Rectal smooth muscle tissue (tissue), 1 donor: Measurements from ENCODE around the gene DTNA.

Experiments used
- H3K27ac ChIP-seq: one replicate; pipeline ENCODE4 v1.7.0; 2013; ENCODE audit warnings: low read depth, low read length, inconsistent platforms
- H3K27me3 ChIP-seq: one replicate; pipeline ENCODE4 v1.7.0; 2013; ENCODE audit warnings: low read length; ENCODE audit not compliant: control insufficient read depth, insufficient read depth
- H3K36me3 ChIP-seq: one replicate; pipeline ENCODE4 v1.7.0; 2013; ENCODE audit warnings: low read length; ENCODE audit not compliant: control insufficient read depth, insufficient read depth
- H3K4me1 ChIP-seq: one replicate; pipeline ENCODE4 v1.7.0; 2013; ENCODE audit warnings: low read length; ENCODE audit not compliant: control insufficient read depth, insufficient read depth
- H3K4me3 ChIP-seq: one replicate; pipeline ENCODE4 v1.7.0; 2013; ENCODE audit warnings: low read length
- H3K9ac ChIP-seq: one replicate; pipeline ENCODE4 v1.7.0; 2013; ENCODE audit warnings: low read length

The DTNA gene

GRCh38 chr18:34857320-34857719 lies 147.2 kb downstream of the DTNA start:
- H3K27ac ChIP-seq = no peak overlapping the region
- no peak overlapping the region for H3K4me3 ChIP-seq
- no peaks in the 10 kb centered on the region for H3K27me3 ChIP-seq
- H3K36me3 ChIP-seq = no peaks in the 10 kb centered on the region
- no peak overlapping the region for H3K9ac ChIP-seq
- no peaks in the 10 kb centered on the region for H3K4me1 ChIP-seq

GRCh38 chr18:34858188-34858587 lies 148.1 kb downstream of the DTNA start:
- no peaks in the 10 kb centered on the region for H3K4me1 ChIP-seq
- no peak overlapping the region for H3K27ac ChIP-seq
- no peaks in the 10 kb centered on the region for H3K27me3 ChIP-seq
- no peak overlapping the region for H3K4me3 ChIP-seq
- no peak overlapping the region for H3K9ac ChIP-seq
- H3K36me3 ChIP-seq = no peaks in the 10 kb centered on the region

- Histone ChIP-seq H3K4me1 (no peaks in the 10 kb centered on the region), H3K9ac (no peak overlapping the region), H3K27ac (no peak overlapping the region), H3K27me3 (no peaks in the 10 kb centered on the region), H3K36me3 (no peaks in the 10 kb centered on the region), H3K4me3 (no peak overlapping the region)
Measured at GRCh38 chr18:34859496-34859895, 149.4 kb downstream of the DTNA start.

- Histone ChIP-seq H3K36me3 (no peaks in the 10 kb centered on the region), H3K4me1 (no peaks in the 10 kb centered on the region), H3K27ac (no peak overlapping the region), H3K9ac (no peak overlapping the region), H3K4me3 (no peak overlapping the region), H3K27me3 (no peaks in the 10 kb centered on the region)
Measured at GRCh38 chr18:34862561-34862960, 152.5 kb downstream of the DTNA start.

- no peak overlapping the region for H3K9ac ChIP-seq
- H3K36me3 ChIP-seq = no peaks in the 10 kb centered on the region
- no peaks in the 10 kb centered on the region for H3K27me3 ChIP-seq
- H3K4me1 ChIP-seq = no peaks in the 10 kb centered on the region
- no peak overlapping the region for H3K27ac ChIP-seq
- H3K4me3 ChIP-seq = no peak overlapping the region
Measured at GRCh38 chr18:34863702-34864101, 153.6 kb downstream of the DTNA start.

- no peak overlapping the region for H3K9ac ChIP-seq
- H3K4me1 ChIP-seq = no peaks in the 10 kb centered on the region
- H3K36me3 ChIP-seq = no peaks in the 10 kb centered on the region
- no peaks in the 10 kb centered on the region for H3K27me3 ChIP-seq
- H3K27ac ChIP-seq = no peak overlapping the region
- H3K4me3 ChIP-seq = no peak overlapping the region
Measured at GRCh38 chr18:34864836-34865497, 154.9 kb downstream of the DTNA start.

GRCh38 chr18:34866310-34866709 lies 156.2 kb downstream of the DTNA start:
- H3K27me3 ChIP-seq = no peaks in the 10 kb centered on the region
- no peak overlapping the region for H3K4me3 ChIP-seq
- H3K27ac ChIP-seq = no peak overlapping the region
- H3K9ac ChIP-seq = no peak overlapping the region
- H3K36me3 ChIP-seq = no peaks in the 10 kb centered on the region
- no peaks in the 10 kb centered on the region for H3K4me1 ChIP-seq

GRCh38 chr18:34866739-34867138 lies 156.6 kb downstream of the DTNA start:
- Histone ChIP-seq H3K36me3 (no peaks in the 10 kb centered on the region), H3K4me1 (no peaks in the 10 kb centered on the region), H3K27me3 (no peaks in the 10 kb centered on the region), H3K27ac (no peak overlapping the region), H3K4me3 (no peak overlapping the region), H3K9ac (no peak overlapping the region)

- H3K36me3 ChIP-seq = no peaks in the 10 kb centered on the region
- no peak overlapping the region for H3K4me3 ChIP-seq
- H3K27me3 ChIP-seq = no peaks in the 10 kb centered on the region
- no peak overlapping the region for H3K27ac ChIP-seq
- no peaks in the 10 kb centered on the region for H3K4me1 ChIP-seq
- no peak overlapping the region for H3K9ac ChIP-seq
Measured at GRCh38 chr18:34867520-34867919, 157.4 kb downstream of the DTNA start.

GRCh38 chr18:34870555-34871310 lies 160.6 kb downstream of the DTNA start:
- Histone ChIP-seq H3K4me3 (no peak overlapping the region), H3K9ac (no peak overlapping the region), H3K27me3 (no peaks in the 10 kb centered on the region), H3K4me1 (no peaks in the 10 kb centered on the region), H3K27ac (no peak overlapping the region), H3K36me3 (no peaks in the 10 kb centered on the region)

GRCh38 chr18:34871435-34871834 lies 161.3 kb downstream of the DTNA start:
- Histone ChIP-seq H3K36me3 (no peaks in the 10 kb centered on the region), H3K4me3 (no peak overlapping the region), H3K27me3 (no peaks in the 10 kb centered on the region), H3K27ac (no peak overlapping the region), H3K9ac (no peak overlapping the region), H3K4me1 (no peaks in the 10 kb centered on the region)

GRCh38 chr18:34872066-34872465 lies 162.0 kb downstream of the DTNA start:
- Histone ChIP-seq H3K36me3 (no peaks in the 10 kb centered on the region), H3K27ac (no peak overlapping the region), H3K4me1 (no peaks in the 10 kb centered on the region), H3K27me3 (no peaks in the 10 kb centered on the region), H3K9ac (no peak overlapping the region), H3K4me3 (no peak overlapping the region)
